HepG2 (cell line): ENCODE results near the gene FCHSD1. TPM values are rescaled to one million over a fixed set of nuclear protein-coding genes. Genes with fewer than 3 reads are reported as not detected.

Source experiments
- ATAC-seq: fragments of 200-7000 bp; cut with Tn5 transposase; 3 replicates; pipeline ENCODE4 v1.9.1; 2020; ENCODE audit warnings: mild to moderate bottlenecking, moderate library complexity
- Bru-seq: library from RNA; stranded (reverse); fragments of 400-500 nt; gene quantifications from one replicate; lab custom pipeline; 2021; lab: Mats Ljungman, UMichigan
- BruChase-seq, 2 experiments: library from RNA; stranded (reverse); fragments of 400-500 nt; gene quantifications; one replicate each; lab custom pipeline; 2021; lab: Mats Ljungman, UMichigan
- BruUV-seq: library from RNA; stranded (reverse); fragments of 400-500 nt; replicated peaks from 2 replicates; lab custom pipeline; 2021; lab: Mats Ljungman, UMichigan
- CTCF ChIA-PET: fragments of 300-600 bp; formaldehyde crosslinking; extraction: SDS; loops from one replicate; lab custom pipeline; 2021; ENCODE audit warnings: low total read pairs, inconsistent platforms, low intra/inter-chr PET ratio; lab: Yijun Ruan, JAX
- POLR2A ChIA-PET: fragments of 350-600 bp; sonication (Branson Sonifier 250); formaldehyde crosslinking; loops from one replicate; lab custom pipeline; 2020; ENCODE audit warnings: antibody characterized with exemption, inconsistent platforms; lab: Yijun Ruan, JAX
- DNase-seq: peaks from one replicate; pipeline ENCODE4 v3.0.0-alpha.2; 2015; ENCODE audit warnings: low spot score
- FAIRE-seq: peaks from 3 replicates; lab custom pipeline; 2011; peaks lifted over from hg19 to GRCh38; lab: Jason Lieb, UNC
- H2AFZ ChIP-seq: one replicate; pipeline ENCODE4 v1.6.1; 2011; ENCODE audit warnings: low read length, inconsistent platforms
- H3K27ac ChIP-seq: fragments of 300-600 bp; 3 replicates; pipeline ENCODE4 v1.8.0; 2011; ENCODE audit warnings: mixed run types, mild to moderate bottlenecking, mixed read lengths, low read length, inconsistent platforms; ENCODE audit not compliant: insufficient read depth; ENCODE audit errors: extremely low read length
- H3K27me3 ChIP-seq, 2 experiments: fragments of 200-600 bp in 1 of 2; 2 replicates in 1 of 2; 3 replicates in 1 of 2; pipeline versions ENCODE4 v1.6.0 to v1.8.0; 2011; ENCODE audit warnings: low read length in 2 of 2, mild to moderate bottlenecking in 2 of 2, moderate library complexity in 2 of 2, inconsistent platforms in 1 of 2; ENCODE audit not compliant: insufficient read depth in 2 of 2, control insufficient read depth in 1 of 2
- H3K36me3 ChIP-seq, 2 experiments: fragments of 200-600 bp in 1 of 2; replicated peaks in 1 of 2; 2 replicates in 1 of 2; 3 replicates in 1 of 2; pipeline versions ENCODE4 v1.5.1 to v1.8.0; 2011; ENCODE audit warnings: low read length in 2 of 2, inconsistent platforms in 1 of 2; ENCODE audit not compliant: insufficient read depth in 2 of 2, control insufficient read depth in 1 of 2
- H3K4me1 ChIP-seq: 2 replicates; pipeline ENCODE4 v1.5.1; 2012; ENCODE audit warnings: low read length, inconsistent platforms; ENCODE audit not compliant: insufficient read depth
- H3K4me2 ChIP-seq: 2 replicates; pipeline ENCODE4 v1.6.0; 2011; ENCODE audit warnings: low read depth, low read length, inconsistent platforms
- H3K4me3 ChIP-seq, 3 experiments: fragments of 200-600 bp in 1 of 3; sonication (generic), shearing (Covaris generic) in 1 of 3; replicated peaks in 1 of 3; 2 replicates each; pipeline ENCODE4 v1.5.1; 2011 to 2016; ENCODE audit warnings: low read length in 3 of 3, inconsistent platforms in 2 of 3, low read depth in 2 of 3, mild to moderate bottlenecking in 2 of 3, control low read depth in 1 of 3, mixed read lengths in 1 of 3; ENCODE audit not compliant: insufficient read depth in 1 of 3
- H3K79me2 ChIP-seq: one replicate; pipeline ENCODE4 v1.6.1; 2011; ENCODE audit warnings: low read length, inconsistent platforms; ENCODE audit not compliant: insufficient read depth
- H3K9ac ChIP-seq: 2 replicates; pipeline ENCODE4 v1.6.0; 2011; ENCODE audit warnings: mild to moderate bottlenecking, low read depth, low read length, inconsistent platforms; ENCODE audit not compliant: insufficient read depth
- H3K9me3 ChIP-seq: 2 replicates; pipeline ENCODE4 v1.5.1; 2012; ENCODE audit warnings: mild to moderate bottlenecking, low read length
- H4K20me1 ChIP-seq: 2 replicates; pipeline ENCODE4 v1.6.0; 2011; ENCODE audit warnings: inconsistent platforms, mild to moderate bottlenecking, low read length, moderate library complexity; ENCODE audit not compliant: insufficient read depth
- ELF1 ChIP-seq: sonication (generic); formaldehyde crosslinking; IDR thresholded peaks from 2 replicates; pipeline ENCODE4 v1.4.0; 2020; ENCODE audit warnings: missing genetic modification reagents
- GATA4 ChIP-seq: sonication (generic); IDR thresholded peaks from 2 replicates; pipeline ENCODE4 v1.6.1; 2016; ENCODE audit warnings: antibody characterized with exemption, low read depth, borderline replicate concordance
- POLR2AphosphoS5 ChIP-seq: IDR thresholded peaks from 2 replicates; pipeline ENCODE4 v1.6.1; 2012; ENCODE audit warnings: low read depth, low read length
- SP5 ChIP-seq: IDR thresholded peaks from 2 replicates; pipeline ENCODE4 v1.6.1; 2016; ENCODE audit warnings: low read depth, borderline replicate concordance
- YEATS2 ChIP-seq: sonication (generic); formaldehyde crosslinking; IDR thresholded peaks from 2 replicates; pipeline ENCODE4 v1.4.0; 2020; ENCODE audit warnings: missing genetic modification reagents, borderline replicate concordance
- WGBS: methylation state at CpG from one replicate; pipeline ENCODE4 v1.1.6; 2017; ENCODE audit warnings: low lambda C conversion rate; 5-methylcytosine and 5-hydroxymethylcytosine counted together
- in situ Hi-C: cut with HindIII; loops from 2 replicates; pipeline ENCODE4 v1.10.0; 2017; ENCODE audit warnings: low pct_unique_long_range_greater_than_20kb; ENCODE audit not compliant: extremely low pct_ligation_motif_present
- intact Hi-C: fragments of 100-400 bp; cut with micrococcal nuclease; formaldehyde crosslinking; loops from one replicate; pipeline ENCODE4 v1.10.0; 2022; ENCODE audit not compliant: unreplicated experiment
- long read RNA-seq, 2 experiments: library from RNA in 1 of 2; library from polyadenylated mRNA in 1 of 2; stranded (forward) in 1 of 2; unstranded in 1 of 2; transcript quantifications; one replicate each; pipeline ENCODE4 v2.0.0, GENCODE V29; 2019 to 2022
- polyA minus RNA-seq, 3 experiments: library from RNA; depleted of rRNA, polyadenylated mRNA; stranded (reverse); fragments of >200 nt; gene quantifications; 2 replicates each; pipeline ENCODE4 v1.2.3, GENCODE V29; 2011; ENCODE audit warnings: low replicate concordance in 1 of 3
- polyA plus RNA-seq, 8 experiments: library from polyadenylated mRNA; depleted of rRNA in 3 of 8; stranded (reverse) in 7 of 8; unstranded in 1 of 8; fragments of >200 nt; fragmentation: Illumina TruSeq in 4 of 8; extraction: Trizol in 4 of 8; gene quantifications; 2 replicates each; pipeline versions ENCODE4 v1.2.1 to v1.2.3, GENCODE V29; 2011 to 2016; ENCODE audit warnings: low read depth in 4 of 8, missing spikeins in 1 of 8, mixed read lengths in 1 of 8; ENCODE audit not compliant: insufficient read depth in 1 of 8
- total RNA-seq, 5 experiments: library from RNA; depleted of rRNA; stranded (reverse); fragments of >200 nt; fragmentation: Illumina TruSeq; extraction: Trizol; gene quantifications; 2 replicates each; pipeline ENCODE4 v1.2.3, GENCODE V29; 2016; ENCODE audit warnings: low read depth in 1 of 5
- TF ChIP-seq, protein P1 (sequence below): IDR thresholded peaks from 2 replicates; pipeline ENCODE4 v1.6.1; 2016; ENCODE audit warnings: mild to moderate bottlenecking
- TF ChIP-seq, protein P2 (sequence below): sonication (generic); formaldehyde crosslinking; IDR thresholded peaks from 2 replicates; pipeline ENCODE4 v1.5.1; 2020; ENCODE audit warnings: mild to moderate bottlenecking, missing genetic modification reagents, moderate library complexity
- TF ChIP-seq, protein P3 (sequence below): sonication (generic); formaldehyde crosslinking; IDR thresholded peaks from 2 replicates; pipeline ENCODE4 v1.8.0; 2022; ENCODE audit warnings: mild to moderate bottlenecking, missing genetic modification reagents, moderate library complexity

Gene FCHSD1
- total RNA-seq (2016; rRNA removed; fragmentation: Illumina TruSeq; extraction: Trizol) (3.6 and 5.5 TPM in 2 replicates), polyA plus RNA-seq (2011; rRNA removed) (15.4 and 20.7 TPM in 2 replicates), polyA minus RNA-seq (2011; rRNA and poly(A)+ RNA removed; ENCODE audit: low replicate concordance) (7.2 and 9.9 TPM in 2 replicates), Bru-seq, nascent RNA (percentile 55 among the genes with signal in this experiment), BruChase-seq, experiment 1, labeled RNA remaining after a 6-hour chase (percentile 63 among the genes with signal in this experiment), BruChase-seq, experiment 2, labeled RNA remaining after a 2-hour chase (percentile 58 among the genes with signal in this experiment)
- total RNA-seq (2016; cell fraction: cytosol; rRNA removed; fragmentation: Illumina TruSeq; extraction: Trizol; ENCODE audit: low read depth), result 1.8 and 2.5 TPM in 2 replicates
- 3.8 and 9.1 TPM in 2 replicates for total RNA-seq (2016; cell fraction: insoluble cytoplasmic fraction; rRNA removed; fragmentation: Illumina TruSeq; extraction: Trizol)
- 1.0 and 1.4 TPM in 2 replicates for total RNA-seq (2016; cell fraction: membrane; rRNA removed; fragmentation: Illumina TruSeq; extraction: Trizol)
- total RNA-seq (2016; cell fraction: nucleus; rRNA removed; fragmentation: Illumina TruSeq; extraction: Trizol), result 11.4 and 14.4 TPM in 2 replicates
- polyA plus RNA-seq (2011; cell fraction: cytosol; rRNA removed), result 5.5 and 7.5 TPM in 2 replicates
- polyA plus RNA-seq (2011; cell fraction: nucleus; rRNA removed), result 160 and 175 TPM in 2 replicates
- 10.0 and 11.9 TPM in 2 replicates for polyA plus RNA-seq (2012)
- polyA plus RNA-seq (2016; cell fraction: cytosol; fragmentation: Illumina TruSeq; extraction: Trizol; ENCODE audit: low read depth), result 0.36 and 0.44 TPM in 2 replicates
- polyA plus RNA-seq (2016; cell fraction: insoluble cytoplasmic fraction; fragmentation: Illumina TruSeq; extraction: Trizol; ENCODE audit: low read depth), result 2.3 and 3.2 TPM in 2 replicates
- 0.33 and 0.88 TPM in 2 replicates for polyA plus RNA-seq (2016; cell fraction: membrane; fragmentation: Illumina TruSeq; extraction: Trizol; ENCODE audit: low read depth)
- 29.0 and 35.7 TPM in 2 replicates for polyA plus RNA-seq (2016; cell fraction: nucleus; fragmentation: Illumina TruSeq; extraction: Trizol; ENCODE audit: insufficient read depth, low read depth)
- polyA minus RNA-seq (2011; cell fraction: cytosol; rRNA and poly(A)+ RNA removed), result 4.6 and 5.0 TPM in 2 replicates
- 29.2 and 32.2 TPM in 2 replicates for polyA minus RNA-seq (2011; cell fraction: nucleus; rRNA and poly(A)+ RNA removed)
- long read RNA-seq, experiment 1, partial matches to known transcripts, result 0 of 6 reads
- long read RNA-seq, experiment 1, other reads (novel, unspliced or antisense), result 6 of 6 reads
- long read RNA-seq, experiment 2, partial matches to known transcripts, result 12 of 18 reads
- long read RNA-seq, experiment 2, other reads (novel, unspliced or antisense), result 6 of 18 reads

DNA sequence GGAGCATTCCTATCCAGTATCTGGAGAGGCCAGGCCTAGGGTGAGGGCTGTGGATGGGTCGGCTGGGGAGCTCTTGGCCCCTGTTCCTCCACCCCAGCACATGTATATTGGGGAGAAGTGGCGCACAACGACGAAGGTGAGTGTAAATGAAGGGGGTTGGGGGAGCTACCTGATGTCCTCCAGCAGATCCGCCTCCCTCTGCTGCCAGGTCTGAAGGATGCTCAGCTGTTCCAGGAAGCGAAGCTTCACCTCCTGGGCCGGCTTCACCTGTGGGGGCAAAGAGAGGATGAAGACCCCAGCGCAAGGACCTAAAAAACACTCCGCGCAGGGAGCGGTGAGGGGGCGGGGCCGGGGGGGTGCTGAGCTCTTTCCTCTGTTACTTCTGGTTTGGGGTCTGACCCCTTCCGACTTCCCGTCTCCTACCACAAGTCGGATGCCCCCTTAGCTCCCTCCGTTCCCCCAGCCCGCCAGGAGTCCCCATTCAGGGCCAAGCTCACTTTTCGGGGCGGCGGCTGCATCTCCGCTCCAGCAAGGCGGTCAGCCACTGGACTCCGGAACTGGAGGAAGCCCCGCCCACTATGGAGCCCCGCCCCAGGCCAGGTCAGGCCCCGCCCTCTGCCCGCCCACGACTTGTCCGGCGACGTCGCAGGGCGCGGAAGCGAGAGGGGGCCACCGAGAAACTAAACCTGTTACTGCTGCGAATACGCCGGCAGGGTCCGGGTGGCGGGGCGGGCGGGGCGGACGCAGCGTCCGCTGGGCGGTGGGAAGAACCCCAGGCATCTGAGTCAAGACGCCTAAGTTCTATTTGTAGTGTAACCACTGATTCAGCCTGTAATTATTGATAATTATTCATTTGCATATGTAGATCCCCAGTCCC lies at the start of gene FCHSD1:
Gene FCHSD1 (minus strand): TSS at position 568 of the 877 bp plus-strand sequence. CDS start 50 bp downstream, at position 518.
- POLR2A ChIA-PET, result interaction anchor here (0.6 to 1.4 kb wide), 4 partner anchors 8 to 33 kb away, joined by 3 to 15 read pairs (median 3); partner anchors contain the start of genes DIAPH1, HDAC3 and RELL2
- WGBS, result 19% methylated on average over 21 of the region's 50 CpGs
- H3K9me3 ChIP-seq, result no peaks in the 10 kb centered on the region
- TF ChIP-seq, protein P1, sequence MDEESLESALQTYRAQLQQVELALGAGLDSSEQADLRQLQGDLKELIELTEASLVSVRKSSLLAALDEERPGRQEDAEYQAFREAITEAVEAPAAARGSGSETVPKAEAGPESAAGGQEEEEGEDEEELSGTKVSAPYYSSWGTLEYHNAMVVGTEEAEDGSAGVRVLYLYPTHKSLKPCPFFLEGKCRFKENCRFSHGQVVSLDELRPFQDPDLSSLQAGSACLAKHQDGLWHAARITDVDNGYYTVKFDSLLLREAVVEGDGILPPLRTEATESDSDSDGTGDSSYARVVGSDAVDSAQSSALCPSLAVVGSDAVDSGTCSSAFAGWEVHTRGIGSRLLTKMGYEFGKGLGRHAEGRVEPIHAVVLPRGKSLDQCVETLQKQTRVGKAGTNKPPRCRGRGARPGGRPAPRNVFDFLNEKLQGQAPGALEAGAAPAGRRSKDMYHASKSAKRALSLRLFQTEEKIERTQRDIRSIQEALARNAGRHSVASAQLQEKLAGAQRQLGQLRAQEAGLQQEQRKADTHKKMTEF, result peak; percentile 25; the same call in 1 of the 2 replicates
- TF ChIP-seq GATA4, result 0 out of 2 replicates have a peak, but pooled peaks have one; percentile 36
- TF ChIP-seq ELF1, result peak; percentile 77
- TF ChIP-seq POLR2AphosphoS5, result peak; percentile 66
- TF ChIP-seq, protein P2, sequence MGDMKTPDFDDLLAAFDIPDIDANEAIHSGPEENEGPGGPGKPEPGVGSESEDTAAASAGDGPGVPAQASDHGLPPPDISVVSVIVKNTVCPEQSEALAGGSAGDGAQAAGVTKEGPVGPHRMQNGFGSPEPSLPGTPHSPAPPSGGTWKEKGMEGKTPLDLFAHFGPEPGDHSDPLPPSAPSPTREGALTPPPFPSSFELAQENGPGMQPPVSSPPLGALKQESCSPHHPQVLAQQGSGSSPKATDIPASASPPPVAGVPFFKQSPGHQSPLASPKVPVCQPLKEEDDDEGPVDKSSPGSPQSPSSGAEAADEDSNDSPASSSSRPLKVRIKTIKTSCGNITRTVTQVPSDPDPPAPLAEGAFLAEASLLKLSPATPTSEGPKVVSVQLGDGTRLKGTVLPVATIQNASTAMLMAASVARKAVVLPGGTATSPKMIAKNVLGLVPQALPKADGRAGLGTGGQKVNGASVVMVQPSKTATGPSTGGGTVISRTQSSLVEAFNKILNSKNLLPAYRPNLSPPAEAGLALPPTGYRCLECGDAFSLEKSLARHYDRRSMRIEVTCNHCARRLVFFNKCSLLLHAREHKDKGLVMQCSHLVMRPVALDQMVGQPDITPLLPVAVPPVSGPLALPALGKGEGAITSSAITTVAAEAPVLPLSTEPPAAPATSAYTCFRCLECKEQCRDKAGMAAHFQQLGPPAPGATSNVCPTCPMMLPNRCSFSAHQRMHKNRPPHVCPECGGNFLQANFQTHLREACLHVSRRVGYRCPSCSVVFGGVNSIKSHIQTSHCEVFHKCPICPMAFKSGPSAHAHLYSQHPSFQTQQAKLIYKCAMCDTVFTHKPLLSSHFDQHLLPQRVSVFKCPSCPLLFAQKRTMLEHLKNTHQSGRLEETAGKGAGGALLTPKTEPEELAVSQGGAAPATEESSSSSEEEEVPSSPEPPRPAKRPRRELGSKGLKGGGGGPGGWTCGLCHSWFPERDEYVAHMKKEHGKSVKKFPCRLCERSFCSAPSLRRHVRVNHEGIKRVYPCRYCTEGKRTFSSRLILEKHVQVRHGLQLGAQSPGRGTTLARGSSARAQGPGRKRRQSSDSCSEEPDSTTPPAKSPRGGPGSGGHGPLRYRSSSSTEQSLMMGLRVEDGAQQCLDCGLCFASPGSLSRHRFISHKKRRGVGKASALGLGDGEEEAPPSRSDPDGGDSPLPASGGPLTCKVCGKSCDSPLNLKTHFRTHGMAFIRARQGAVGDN (CRISPR knock-in tag), result peak; percentile 61
- TF ChIP-seq YEATS2 (CRISPR knock-in tag), result peak; percentile 23; the same call in 1 of the 2 replicates
- TF ChIP-seq SP5 (CRISPR knock-in tag), result peak; percentile 44
- TF ChIP-seq, protein P3, sequence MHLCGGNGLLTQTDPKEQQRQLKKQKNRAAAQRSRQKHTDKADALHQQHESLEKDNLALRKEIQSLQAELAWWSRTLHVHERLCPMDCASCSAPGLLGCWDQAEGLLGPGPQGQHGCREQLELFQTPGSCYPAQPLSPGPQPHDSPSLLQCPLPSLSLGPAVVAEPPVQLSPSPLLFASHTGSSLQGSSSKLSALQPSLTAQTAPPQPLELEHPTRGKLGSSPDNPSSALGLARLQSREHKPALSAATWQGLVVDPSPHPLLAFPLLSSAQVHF (CRISPR knock-in tag), result no peak

More for the DNA sequence above, at the start of gene FCHSD1:
- ATAC-seq (peak; percentile 90), FAIRE-seq (no peak), DNase-seq (peak; percentile 63)
- CTCF ChIA-PET, result no interaction called here
- BruUV-seq, result no TSS peak
- Histone ChIP-seq H3K4me1 (peaks cover 17% of the 10 kb centered on the region), H2AFZ (peak within 1 kb of the TSS; percentile 32), H3K4me2 (peak within 1 kb of the TSS; percentile 88), H3K4me3 (peak within 1 kb of the TSS; percentile 79 to 86 (median 85)), H4K20me1 (no peaks in the 10 kb centered on the region), H3K36me3 (no peaks in the 10 kb centered on the region), H3K27ac (no peak within 1 kb of the TSS), H3K27me3 (peaks cover 5 to 10% of the 10 kb centered on the region in 2 experiments; a peak in 4 of 5 replicates), H3K79me2 (no peaks in the 10 kb centered on the region), H3K9ac (peak within 1 kb of the TSS; percentile 58; the same call in 1 of the 2 replicates)
- in situ Hi-C loops, result no loop called here
- intact Hi-C loops, result no loop called here
